Activated CD8-positive, alpha-beta T cell treated with anti-CD3 and anti-CD28 coated beads for 36 hours (primary cell): ENCODE results near the gene GALNS. TPM values are rescaled to one million over a fixed set of nuclear protein-coding genes. Genes with fewer than 3 reads are reported as not detected.

Experiments used
- ATAC-seq: fragments of 200-7000 bp; cut with Tn5 transposase; one replicate; pipeline ENCODE4 v1.10.0; 2021; ENCODE audit warnings: mild to moderate bottlenecking, moderate library complexity
- CTCF ChIA-PET: fragments of 350-600 bp; sonication (Branson Sonifier 250); formaldehyde crosslinking; loops from one replicate; lab custom pipeline; 2021; ENCODE audit warnings: antibody characterized with exemption; lab: Charles Lee
- POLR2A ChIA-PET: fragments of 350-600 bp; sonication (Branson Sonifier 250); formaldehyde crosslinking; loops from one replicate; lab custom pipeline; 2021; ENCODE audit warnings: antibody characterized with exemption; lab: Charles Lee
- DNase-seq: peaks from one replicate; pipeline ENCODE4 v3.0.0-alpha.2; 2020
- H3K27ac Mint-ChIP-seq: one replicate; pipeline ENCODE4 v1.8.0; 2021; ENCODE audit warnings: mild to moderate bottlenecking, mixed read lengths
- H3K27me3 Mint-ChIP-seq: one replicate; pipeline ENCODE4 v1.8.0; 2021; ENCODE audit warnings: mixed read lengths
- H3K36me3 Mint-ChIP-seq: one replicate; pipeline ENCODE4 v1.8.0; 2021; ENCODE audit warnings: low read depth, mixed read lengths
- H3K4me1 Mint-ChIP-seq: one replicate; pipeline ENCODE4 v1.8.0; 2021; ENCODE audit warnings: low read depth, mixed read lengths
- H3K4me3 Mint-ChIP-seq: one replicate; pipeline ENCODE4 v1.8.0; 2021; ENCODE audit warnings: mild to moderate bottlenecking, moderate library complexity, mixed read lengths
- H3K9me3 Mint-ChIP-seq: one replicate; pipeline ENCODE4 v1.8.0; 2021; ENCODE audit warnings: mixed read lengths
- intact Hi-C: fragments of 100-400 bp; cut with micrococcal nuclease; formaldehyde crosslinking; loops from one replicate; pipeline ENCODE4 v1.10.0; 2022
- total RNA-seq, 2 experiments: library from RNA; stranded (reverse); gene quantifications; one replicate each; pipeline ENCODE4 v1.2.3, GENCODE V29; 2021
- TF ChIP-seq, protein P1 (sequence below): fragments of 200-600 bp; IDR thresholded peaks from one replicate; pipeline ENCODE4 v1.8.0; 2022; ENCODE audit warnings: antibody characterized with exemption, mild to moderate bottlenecking

Gene GALNS
- total RNA-seq, 2 experiments from 2014 or later: 24.5 to 25.4 TPM

DNA sequence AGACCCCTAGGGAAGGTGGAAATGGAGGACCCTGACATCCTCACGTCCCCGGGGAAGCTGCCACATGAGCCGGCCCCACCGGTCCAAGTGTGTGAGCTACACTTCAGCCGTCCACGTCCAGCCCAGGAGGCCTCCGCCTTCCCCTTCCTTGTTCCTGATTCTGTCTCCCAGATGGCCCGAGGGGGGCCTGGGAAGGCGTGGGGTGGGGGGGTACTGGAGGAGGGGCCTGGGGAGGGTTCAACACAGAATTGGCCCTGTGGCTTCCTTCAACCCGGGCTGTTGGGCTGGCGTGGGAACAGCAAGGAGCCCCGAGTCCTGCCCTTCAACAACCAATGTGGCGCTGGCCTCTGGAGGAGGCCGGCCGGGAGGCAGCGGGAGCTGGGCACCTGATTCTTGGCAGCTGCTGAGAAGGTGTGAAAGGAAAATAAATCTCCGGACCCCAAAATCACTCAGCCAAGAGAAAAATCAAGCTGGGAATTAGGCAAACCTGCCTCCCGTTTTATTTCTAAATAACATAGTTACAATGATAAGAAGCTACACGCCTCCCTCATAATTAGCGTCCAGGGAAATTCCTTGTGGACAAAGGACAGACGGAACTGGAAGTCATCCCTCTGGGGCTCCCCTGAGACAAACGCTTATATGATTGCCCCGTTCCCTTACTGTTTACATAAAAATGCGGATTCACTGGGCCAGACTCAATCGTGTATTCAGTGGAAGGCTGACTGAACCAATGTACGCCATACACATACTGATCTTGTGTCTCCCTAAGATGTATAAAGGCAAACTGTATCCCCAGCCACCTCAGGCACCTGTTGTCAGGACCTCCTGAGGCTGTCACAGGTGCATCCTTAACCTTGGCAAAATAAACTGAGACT, 43.2 kb downstream of the GALNS start:
- TF ChIP-seq, protein P1, sequence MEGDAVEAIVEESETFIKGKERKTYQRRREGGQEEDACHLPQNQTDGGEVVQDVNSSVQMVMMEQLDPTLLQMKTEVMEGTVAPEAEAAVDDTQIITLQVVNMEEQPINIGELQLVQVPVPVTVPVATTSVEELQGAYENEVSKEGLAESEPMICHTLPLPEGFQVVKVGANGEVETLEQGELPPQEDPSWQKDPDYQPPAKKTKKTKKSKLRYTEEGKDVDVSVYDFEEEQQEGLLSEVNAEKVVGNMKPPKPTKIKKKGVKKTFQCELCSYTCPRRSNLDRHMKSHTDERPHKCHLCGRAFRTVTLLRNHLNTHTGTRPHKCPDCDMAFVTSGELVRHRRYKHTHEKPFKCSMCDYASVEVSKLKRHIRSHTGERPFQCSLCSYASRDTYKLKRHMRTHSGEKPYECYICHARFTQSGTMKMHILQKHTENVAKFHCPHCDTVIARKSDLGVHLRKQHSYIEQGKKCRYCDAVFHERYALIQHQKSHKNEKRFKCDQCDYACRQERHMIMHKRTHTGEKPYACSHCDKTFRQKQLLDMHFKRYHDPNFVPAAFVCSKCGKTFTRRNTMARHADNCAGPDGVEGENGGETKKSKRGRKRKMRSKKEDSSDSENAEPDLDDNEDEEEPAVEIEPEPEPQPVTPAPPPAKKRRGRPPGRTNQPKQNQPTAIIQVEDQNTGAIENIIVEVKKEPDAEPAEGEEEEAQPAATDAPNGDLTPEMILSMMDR: no peak
- DNase-seq: no peak
- Mint-ChIP-seq H3K27me3 (no peaks in the 10 kb centered on the region), H3K4me1 (peaks cover 14% of the 10 kb centered on the region), H3K4me3 (peak overlapping the region; percentile 43), H3K27ac (no peak overlapping the region), H3K36me3 (peaks cover 23% of the 10 kb centered on the region), H3K9me3 (no peaks in the 10 kb centered on the region)
- ChIA-PET CTCF (interaction anchor here (0.9 to 6.1 kb wide), 7 partner anchors 13 to 404 kb away, joined by 3 to 66 read pairs (median 5); partner anchors contain the start of genes GALNS, TRAPPC2L and ZNF778), POLR2A (interaction anchor here (0.7 to 7.3 kb wide), 7 partner anchors 8 to 361 kb away, joined by 3 to 81 read pairs (median 6); partner anchors contain the start of genes CDT1, GALNS, PIEZO1 and TRAPPC2L)
- ATAC-seq: no peak
- intact Hi-C loops: no loop called here

DNA sequence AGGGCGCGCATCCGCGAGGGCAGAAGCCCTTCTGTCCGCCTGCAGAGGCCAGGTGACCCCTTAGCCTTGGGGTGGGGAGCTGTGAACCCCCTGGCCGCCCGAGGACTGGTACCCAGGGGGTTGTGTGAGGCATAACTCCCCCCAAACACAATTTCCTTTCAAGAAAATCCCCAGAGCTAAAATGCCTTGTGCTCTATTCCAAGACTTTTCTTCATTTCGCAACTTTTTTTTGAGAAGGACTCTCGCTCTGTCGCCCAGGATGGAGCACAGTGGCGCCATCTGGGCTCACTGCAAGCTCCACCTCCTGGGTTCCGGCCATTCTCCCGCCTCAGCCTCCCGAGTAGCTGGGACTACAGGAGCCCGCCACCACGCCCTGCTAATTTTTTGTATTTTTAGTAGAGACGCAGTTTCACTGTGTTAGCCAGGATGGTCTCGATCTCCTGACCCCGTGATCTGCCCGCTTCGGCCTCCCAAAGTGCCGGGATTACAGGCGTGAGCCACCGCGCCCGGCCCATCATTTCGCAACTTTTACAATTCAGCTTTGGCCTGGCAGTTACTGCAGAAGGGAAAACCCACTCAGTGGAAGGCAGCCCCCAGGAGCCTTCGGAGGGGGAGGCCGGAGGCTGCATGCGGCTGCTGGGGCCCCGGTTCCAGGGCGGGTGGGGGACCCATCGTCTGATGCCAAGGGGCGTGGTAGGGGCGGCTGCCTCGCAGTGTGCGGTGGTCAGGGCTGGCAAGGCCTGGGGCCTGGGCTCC, 44.1 kb downstream of the GALNS start:
- no peak for ATAC-seq
- ChIA-PET CTCF (interaction anchor here (0.8 to 6.1 kb wide), 11 partner anchors 13 to 405 kb away, joined by 3 to 66 read pairs (median 4); partner anchors contain the start of genes CDH15, GALNS, TRAPPC2L and ZNF778), POLR2A (interaction anchor here (0.6 to 7.3 kb wide), 14 partner anchors 8 to 432 kb away, joined by 3 to 81 read pairs (median 3); partner anchors contain the start of genes CDT1, GALNS, PIEZO1 and TRAPPC2L)
- DNase-seq: peak; percentile 58
- Mint-ChIP-seq H3K9me3 (no peaks in the 10 kb centered on the region), H3K27me3 (no peaks in the 10 kb centered on the region), H3K36me3 (peaks cover 31% of the 10 kb centered on the region), H3K27ac (peak overlapping the region; percentile 96), H3K4me1 (peaks cover 14% of the 10 kb centered on the region), H3K4me3 (peak overlapping the region; percentile 91)
- TF ChIP-seq, protein P1: peak; percentile 23
- intact Hi-C loops: no loop called here

DNA sequence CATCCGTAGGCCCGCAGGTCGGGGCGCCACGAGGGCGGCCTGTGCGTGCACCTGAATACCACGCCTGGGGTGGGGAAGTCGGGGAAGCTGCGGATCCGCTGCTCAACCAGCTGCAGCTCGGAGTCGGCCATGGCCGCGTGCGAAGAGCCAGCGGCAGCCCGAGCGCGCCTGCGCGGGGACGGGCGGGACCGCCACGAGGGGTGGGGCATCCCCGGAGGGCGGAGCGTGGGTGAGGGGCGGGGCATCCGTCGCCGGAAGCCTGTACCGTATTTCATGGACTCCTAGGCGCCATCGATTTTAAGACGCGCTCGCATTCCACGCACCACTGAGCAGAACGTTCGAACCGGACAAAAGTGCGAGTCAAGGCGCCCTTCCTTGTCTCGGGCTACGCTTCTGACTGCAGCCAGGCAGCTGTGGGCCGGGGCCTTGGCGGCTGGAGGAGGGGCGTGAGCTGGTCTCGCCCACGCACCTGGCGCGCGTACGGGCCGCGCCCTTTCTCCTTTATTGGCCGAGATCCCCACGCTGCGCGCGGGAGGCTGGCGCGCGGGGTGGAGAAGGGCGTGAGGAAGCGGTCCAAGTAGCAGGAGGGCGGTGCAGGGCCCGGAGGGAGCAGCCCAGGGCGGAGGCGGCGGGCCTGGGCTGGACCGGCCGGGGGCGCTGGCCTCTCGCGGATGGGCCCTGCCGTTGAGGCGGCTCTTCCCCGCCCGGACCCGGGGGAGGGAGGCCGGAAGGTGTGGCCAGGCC, 44.8 kb downstream of the GALNS start, which contains the start of gene APRT:
Gene APRT, minus strand, starts transcription at position 160 of the 744 bp plus-strand sequence. Its CDS starts 29 bp downstream, at position 131.
- H3K27me3 Mint-ChIP-seq: no peaks in the 10 kb centered on the region
- DNase-seq (peak; percentile 95), ATAC-seq (peak; percentile 86)
- peak within 1 kb of the TSS; percentile 98 for H3K27ac Mint-ChIP-seq
- POLR2A ChIA-PET: interaction anchor here (0.6 to 7.3 kb wide), 15 partner anchors 8 to 432 kb away, joined by 3 to 81 read pairs (median 3); partner anchors contain the start of genes CDT1, GALNS, PIEZO1 and TRAPPC2L
- TF ChIP-seq, protein P1: no peak
- H3K9me3 Mint-ChIP-seq: no peaks in the 10 kb centered on the region
- peak within 1 kb of the TSS; percentile 91 for H3K4me3 Mint-ChIP-seq
- H3K36me3 Mint-ChIP-seq: peaks cover 37% of the 10 kb centered on the region
- intact Hi-C loops: no loop called here
- H3K4me1 Mint-ChIP-seq: peaks cover 14% of the 10 kb centered on the region
- CTCF ChIA-PET: interaction anchor here (0.8 to 6.1 kb wide), 10 partner anchors 12 to 406 kb away, joined by 3 to 66 read pairs (median 4); partner anchors contain the start of genes CDH15, GALNS, TRAPPC2L and ZNF778

DNA sequence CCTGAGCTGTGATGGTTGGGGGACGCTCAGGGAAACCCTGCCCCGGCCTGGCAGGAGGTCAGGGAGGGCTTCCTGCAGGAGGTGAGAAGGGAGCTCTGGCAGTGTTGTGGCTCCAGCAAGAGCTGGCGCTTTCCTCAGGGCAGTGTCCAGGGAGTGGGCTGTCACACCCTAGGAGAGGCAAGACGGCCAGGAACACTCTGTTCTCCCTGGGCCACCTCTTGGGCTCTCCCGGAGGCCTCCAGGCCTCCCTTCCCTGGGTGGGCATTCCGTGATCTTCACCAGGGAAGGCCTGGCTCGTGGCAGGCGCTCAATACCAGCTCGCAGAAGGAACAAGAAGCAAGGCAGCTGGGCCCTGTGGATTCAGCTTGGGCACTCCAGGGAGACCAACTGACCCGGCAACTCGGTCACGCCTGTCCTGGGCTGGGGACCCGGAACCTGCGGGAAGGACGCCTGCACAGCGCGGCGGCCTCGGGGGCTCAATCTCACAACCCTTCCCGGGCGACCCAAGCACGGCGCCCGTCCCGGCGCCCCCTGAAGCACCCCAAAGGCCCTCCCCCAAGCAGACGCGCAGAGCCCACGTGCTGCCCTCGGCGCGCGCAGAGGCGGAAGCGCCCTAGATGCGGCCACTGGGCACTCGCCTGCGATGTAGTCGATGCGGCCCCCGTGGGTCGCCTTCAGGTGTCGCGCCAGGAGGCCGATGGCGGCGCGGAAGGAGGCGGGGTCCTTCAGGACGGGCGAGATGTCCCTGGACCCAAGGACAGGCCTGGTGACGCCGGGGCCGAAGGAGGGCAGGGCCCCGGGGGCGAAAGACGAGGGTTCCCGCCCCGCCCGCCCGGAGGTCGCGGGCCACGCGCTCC, 45.6 kb downstream of the GALNS start:
- peaks cover 43% of the 10 kb centered on the region for H3K36me3 Mint-ChIP-seq
- H3K27me3 Mint-ChIP-seq: no peaks in the 10 kb centered on the region
- TF ChIP-seq, protein P1: no peak
- H3K4me3 Mint-ChIP-seq: peak overlapping the region; percentile 91
- H3K4me1 Mint-ChIP-seq: peaks cover 14% of the 10 kb centered on the region
- no peaks in the 10 kb centered on the region for H3K9me3 Mint-ChIP-seq
- peak; percentile 57 for ATAC-seq
- ChIA-PET POLR2A (interaction anchor here (0.6 to 7.3 kb wide), 17 partner anchors 8 to 433 kb away, joined by 3 to 81 read pairs (median 4); partner anchors contain the start of genes CDH15, CDT1, GALNS and PIEZO1), CTCF (interaction anchor here (0.9 to 6.1 kb wide), 8 partner anchors 11 to 405 kb away, joined by 3 to 66 read pairs (median 6); partner anchors contain the start of genes CDH15, GALNS and TRAPPC2L)
- H3K27ac Mint-ChIP-seq: peak overlapping the region; percentile 95
- peak; percentile 77 for DNase-seq
- intact Hi-C loops: no loop called here
